GM21619 (cell line): ENCODE results near the gene ARG2.

Experiments
- ATAC-seq: cut with Tn5 transposase; IDR thresholded peaks from one replicate; pipeline ENCODE4 v1.9.1; 2021; ENCODE audit not compliant: unreplicated experiment

Gene ARG2

GRCh38 chr14:67680121-67680602 is 60.4 kb downstream of the ARG2 start:
- peak; percentile 95 for ATAC-seq

DNA sequence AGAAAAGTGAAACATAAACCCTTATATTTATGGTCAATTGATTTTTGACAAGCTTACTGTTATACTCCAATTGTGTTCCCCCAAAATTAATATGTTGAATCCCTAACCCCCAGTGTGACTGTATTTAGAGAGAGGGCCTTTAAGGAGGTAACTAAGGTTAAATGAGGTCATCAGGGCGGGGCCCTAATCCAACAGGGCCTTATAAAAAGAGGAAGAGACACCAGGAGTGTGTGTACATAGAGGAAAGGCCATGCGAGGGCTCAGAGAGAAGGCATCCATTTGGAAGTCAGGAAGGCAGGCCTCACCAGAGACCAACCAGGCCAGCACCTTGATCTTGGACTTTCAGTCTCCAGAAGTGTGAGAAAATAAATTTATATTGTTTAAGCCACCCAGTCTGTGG is 61.2 kb downstream of the ARG2 start:
- ATAC-seq, result no peak

DNA sequence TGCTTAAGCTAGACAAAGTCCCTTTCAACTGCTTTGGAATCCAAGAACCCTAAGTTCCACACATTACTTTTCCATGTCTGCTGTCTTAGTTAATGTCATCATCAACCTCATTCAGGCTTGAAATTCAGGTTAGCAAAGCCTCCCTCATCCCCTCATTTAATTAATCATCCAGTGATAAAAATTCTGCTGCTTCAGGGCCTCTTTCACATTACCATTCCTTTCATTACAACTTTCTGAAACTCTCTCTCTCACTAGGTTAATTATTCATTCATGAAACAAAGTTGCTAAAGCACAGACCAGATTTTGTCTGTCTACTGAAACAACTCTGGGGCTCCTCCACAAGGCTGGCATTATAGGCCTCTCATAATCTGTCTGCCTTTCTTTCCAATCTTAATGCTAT is 64.1 kb downstream of the ARG2 start:
- no peak for ATAC-seq

- no peak for ATAC-seq
These were observed 70.3 kb downstream of the ARG2 start for GRCh38 chr14:67690011-67690410.

- ATAC-seq, result peak; percentile 86
These were observed 75.2 kb downstream of the ARG2 start for GRCh38 chr14:67694791-67695393.

DNA sequence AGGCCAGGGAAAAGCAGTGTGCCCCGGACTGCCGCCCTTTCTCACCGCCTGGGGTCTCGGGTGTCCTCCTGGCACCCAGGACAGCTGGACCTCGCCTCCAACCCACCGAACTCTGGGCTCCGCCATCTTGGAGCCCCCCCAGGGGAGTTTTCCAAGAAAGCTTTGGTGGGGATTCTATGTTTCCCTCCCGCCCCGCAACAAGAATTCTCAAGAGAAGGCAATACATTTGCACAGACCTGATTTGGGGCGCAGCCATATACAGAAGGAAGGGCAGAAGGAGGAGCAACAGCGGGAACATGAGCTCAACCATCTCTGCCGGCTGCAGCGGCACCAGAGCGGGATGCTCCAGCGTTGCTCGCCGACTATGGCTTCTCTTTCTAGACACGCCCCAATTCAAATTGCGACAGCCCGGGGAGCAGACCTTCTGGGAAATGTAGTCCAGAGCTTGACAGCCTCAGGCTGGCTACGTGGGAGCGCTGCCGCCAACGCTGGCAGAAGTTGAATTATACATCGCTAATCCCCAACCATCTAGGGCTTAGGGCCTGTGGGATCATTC is 75.8 kb downstream of the ARG2 start, which contains the start of gene RDH11:
TSS of gene RDH11 (minus strand) at position 371 of the 556 bp plus-strand sequence. CDS start at position 310, 61 bp downstream.
- peak; percentile 87 for ATAC-seq

DNA sequence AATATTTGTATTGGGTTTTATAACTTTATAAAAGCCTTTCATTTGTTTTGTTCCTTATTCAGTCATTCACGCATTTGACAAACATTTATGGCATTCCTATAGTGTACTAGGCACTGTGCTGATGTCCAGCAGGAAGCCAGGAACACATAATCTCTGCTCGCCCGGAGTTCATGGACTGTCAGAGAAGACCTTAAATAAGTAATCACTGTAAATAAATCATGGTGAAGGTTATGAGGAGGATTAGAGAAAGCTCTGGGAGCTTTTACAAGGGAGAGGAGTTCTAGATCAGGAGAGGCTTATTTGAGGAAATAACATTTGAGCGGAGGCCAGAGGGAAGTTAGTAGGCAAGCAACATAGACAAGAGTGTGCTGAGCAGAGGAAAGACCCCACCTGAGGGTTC is 77.3 kb downstream of the ARG2 start:
- no peak for ATAC-seq

GRCh38 chr14:67698179-67698578 is 78.5 kb downstream of the ARG2 start:
- no peak for ATAC-seq
